SU-DHL-6 (cell line): Measurements from ENCODE around the gene BRI3BP.

Experiments
- H2AFZ ChIP-seq: fragments of 200-600 bp; sonication (generic); 2 replicates; pipeline ENCODE4 v1.6.1; 2014; ENCODE audit warnings: low read depth, mild to moderate bottlenecking, moderate library complexity, mixed read lengths, antibody characterized with exemption, low read length; ENCODE audit not compliant: severe bottlenecking
- H3F3A ChIP-seq: fragments of 200-600 bp; shearing (Covaris generic); 2 replicates; pipeline ENCODE4 v1.6.0; 2016; ENCODE audit warnings: antibody characterized with exemption, mild to moderate bottlenecking; ENCODE audit not compliant: insufficient read depth
- H3K27ac ChIP-seq: fragments of 200-600 bp; sonication (generic); 2 replicates; pipeline ENCODE4 v1.5.1; 2016; ENCODE audit warnings: low read depth, mild to moderate bottlenecking, low read length, moderate library complexity, mixed read lengths
- H3K27me3 ChIP-seq: fragments of 200-600 bp; sonication (generic), shearing (Covaris generic); 2 replicates; pipeline ENCODE4 v1.6.0; 2014; ENCODE audit warnings: mild to moderate bottlenecking, low read length
- H3K36me3 ChIP-seq: fragments of 200-600 bp; sonication (generic); 2 replicates; pipeline ENCODE4 v1.6.1; 2014; ENCODE audit warnings: mild to moderate bottlenecking, low read length, mixed read lengths
- H3K4me2 ChIP-seq: fragments of 300-600, 200-600 bp; shearing (Covaris generic), sonication (generic); 2 replicates; pipeline ENCODE4 v1.6.0; 2014; ENCODE audit warnings: low read length, low read depth, mild to moderate bottlenecking; ENCODE audit not compliant: poor library complexity, severe bottlenecking
- H3K4me3 ChIP-seq: fragments of 200-600 bp; sonication (generic); 2 replicates; pipeline ENCODE4 v1.5.1; 2014; ENCODE audit warnings: antibody characterized with exemption, low read length, mild to moderate bottlenecking, mixed read lengths; ENCODE audit not compliant: insufficient read depth, poor library complexity, severe bottlenecking
- H3K79me2 ChIP-seq: fragments of 200-600 bp; sonication (generic); 2 replicates; pipeline ENCODE4 v1.6.1; 2014; ENCODE audit warnings: mild to moderate bottlenecking, low read length, moderate library complexity; ENCODE audit not compliant: insufficient read depth
- H3K9ac ChIP-seq: fragments of 200-600 bp; sonication (generic); 2 replicates; pipeline ENCODE4 v1.7.0; 2014; ENCODE audit warnings: mild to moderate bottlenecking, low read length
- H3K9me2 ChIP-seq: fragments of 200-600 bp; sonication (generic); replicated peaks from 2 replicates; pipeline ENCODE4 v1.6.1; 2014; ENCODE audit warnings: low read length; ENCODE audit not compliant: insufficient read depth
- H3K9me3 ChIP-seq: fragments of 200-600 bp; sonication (generic); 2 replicates; pipeline ENCODE4 v1.6.1; 2014; ENCODE audit warnings: low read length, mixed read lengths; ENCODE audit not compliant: insufficient read depth
- H4K20me1 ChIP-seq: fragments of 200-600 bp; sonication (generic); 2 replicates; pipeline ENCODE4 v1.6.1; 2014; ENCODE audit warnings: low read depth, mild to moderate bottlenecking, antibody characterized with exemption, low read length, moderate library complexity, mixed read lengths
- CTCF ChIP-seq: fragments of 200-600 bp; sonication (generic); IDR thresholded peaks from one replicate; pipeline ENCODE4 v1.5.1; 2017; ENCODE audit warnings: antibody characterized with exemption, mild to moderate bottlenecking, low read length, moderate library complexity; ENCODE audit not compliant: insufficient read depth, poor library complexity, severe bottlenecking
- EZH2phosphoT487 ChIP-seq: fragments of 200-600 bp; sonication (generic), shearing (Covaris generic); conservative IDR thresholded peaks from 2 replicates; pipeline ENCODE4 v1.6.1; 2018; ENCODE audit warnings: mild to moderate bottlenecking, antibody characterized with exemption, low read length, moderate library complexity, mixed read lengths

The BRI3BP gene

DNA sequence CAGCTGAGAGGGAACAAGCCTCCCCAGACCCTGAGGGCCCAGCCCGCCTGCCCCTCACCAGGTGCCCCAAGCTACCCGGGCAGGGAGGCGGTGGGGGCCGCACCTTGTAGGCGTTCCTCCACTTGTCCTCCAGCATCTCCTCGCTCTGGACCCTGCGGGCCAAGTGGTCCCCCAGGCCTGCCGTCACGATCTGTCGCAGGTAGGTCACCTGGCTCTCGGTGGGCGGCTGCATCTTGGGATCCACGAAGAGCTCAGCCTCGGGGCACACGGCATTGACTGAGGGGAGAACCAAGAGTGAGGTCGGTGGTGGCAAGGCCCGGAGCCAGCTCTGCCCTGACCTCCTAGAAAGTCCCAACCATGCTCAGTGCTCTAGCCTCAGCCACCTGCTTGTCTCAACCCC, 41.1 kb upstream of the BRI3BP start:
- no peak overlapping the region for H3K9ac ChIP-seq
- no peaks in the 10 kb centered on the region for H3F3A ChIP-seq
- no peaks in the 10 kb centered on the region for H4K20me1 ChIP-seq
- no peaks in the 10 kb centered on the region for H3K79me2 ChIP-seq
- H3K9me3 ChIP-seq = no peaks in the 10 kb centered on the region
- no peak overlapping the region for H3K4me3 ChIP-seq
- H3K9me2 ChIP-seq = no peaks in the 10 kb centered on the region
- no peak for TF ChIP-seq EZH2phosphoT487
- no peak for TF ChIP-seq CTCF
- no peak overlapping the region for H3K27ac ChIP-seq
- no peaks in the 10 kb centered on the region for H3K36me3 ChIP-seq
- no peak overlapping the region for H3K4me2 ChIP-seq
- no peak overlapping the region for H2AFZ ChIP-seq
- no peaks in the 10 kb centered on the region for H3K27me3 ChIP-seq

- H3K27me3 ChIP-seq = no peaks in the 10 kb centered on the region
- no peak overlapping the region for H3K4me2 ChIP-seq
- no peak overlapping the region for H2AFZ ChIP-seq
- no peak overlapping the region for H3K9ac ChIP-seq
- H3K9me2 ChIP-seq = no peaks in the 10 kb centered on the region
- no peak for TF ChIP-seq CTCF
- no peak for TF ChIP-seq EZH2phosphoT487
- H3K27ac ChIP-seq = no peak overlapping the region
- no peaks in the 10 kb centered on the region for H3K79me2 ChIP-seq
- no peak overlapping the region for H3K4me3 ChIP-seq
- no peaks in the 10 kb centered on the region for H3K36me3 ChIP-seq
- H3K9me3 ChIP-seq = no peaks in the 10 kb centered on the region
- no peaks in the 10 kb centered on the region for H4K20me1 ChIP-seq
- H3F3A ChIP-seq = no peaks in the 10 kb centered on the region
These were observed 40.6 kb upstream of the BRI3BP start for GRCh38 chr12:124952801-124953200.

GRCh38 chr12:124953689-124954405, 39.6 kb upstream of the BRI3BP start:
- no peak overlapping the region for H3K4me3 ChIP-seq
- no peaks in the 10 kb centered on the region for H3K9me3 ChIP-seq
- no peak overlapping the region for H3K9ac ChIP-seq
- H3K27ac ChIP-seq = no peak overlapping the region
- no peaks in the 10 kb centered on the region for H3K9me2 ChIP-seq
- no peaks in the 10 kb centered on the region for H3K36me3 ChIP-seq
- H4K20me1 ChIP-seq = no peaks in the 10 kb centered on the region
- H3K79me2 ChIP-seq = no peaks in the 10 kb centered on the region
- H3F3A ChIP-seq = no peaks in the 10 kb centered on the region
- no peak for TF ChIP-seq CTCF
- no peak for TF ChIP-seq EZH2phosphoT487
- H3K4me2 ChIP-seq = no peak overlapping the region
- no peaks in the 10 kb centered on the region for H3K27me3 ChIP-seq
- no peak overlapping the region for H2AFZ ChIP-seq
